Endothelial cell of umbilical vein (primary cell): ENCODE measurements around the gene C1QBP. TPM values are rescaled to one million over a fixed set of nuclear protein-coding genes. Genes with fewer than 3 reads are reported as not detected.
A peak's percentile ranks its signal among the peaks of the same experiment; 100 is the strongest.

ENCODE experiments used
- Bru-seq: library from RNA; stranded (reverse); fragments of 400-500 nt; gene quantifications from one replicate; lab custom pipeline; 2021; lab: Mats Ljungman, UMichigan
- BruChase-seq, 2 experiments: library from RNA; stranded (reverse); fragments of 400-500 nt; gene quantifications; one replicate each; lab custom pipeline; 2021; lab: Mats Ljungman, UMichigan
- BruUV-seq: library from RNA; stranded (reverse); fragments of 400-500 nt; replicated peaks from 2 replicates; lab custom pipeline; 2021; lab: Mats Ljungman, UMichigan
- CTCF ChIA-PET: fragments of 300-600, 350-600 bp; sonication (Branson Sonifier 250); formaldehyde crosslinking; loops from one replicate; lab custom pipeline; 2021; ENCODE audit warnings: antibody characterized with exemption, inconsistent platforms; lab: Charles Lee
- POLR2A ChIA-PET: fragments of 300-600, 350-600 bp; sonication (Branson Sonifier 250); formaldehyde crosslinking; loops from one replicate; lab custom pipeline; 2021; ENCODE audit warnings: antibody characterized with exemption, inconsistent platforms; lab: Charles Lee
- DNase-seq: peaks from one replicate; pipeline ENCODE4 v3.0.0-alpha.2; 2011; ENCODE audit warnings: low read depth, low spot score
- FAIRE-seq: peaks from 2 replicates; lab custom pipeline; 2011; peaks lifted over from hg19 to GRCh38; lab: Jason Lieb, UNC
- H2AFZ ChIP-seq: 2 replicates; pipeline ENCODE4 v1.6.0; 2012; ENCODE audit warnings: low read depth, low read length, control low read depth, inconsistent platforms
- H3K27ac ChIP-seq: 2 replicates; pipeline ENCODE4 v1.5.1; 2011; ENCODE audit warnings: low read depth, mild to moderate bottlenecking, control low read depth, low read length, moderate library complexity; ENCODE audit not compliant: insufficient read depth
- H3K27me3 ChIP-seq, 2 experiments: 2 replicates each; pipeline versions ENCODE4 v1.6.0 to v1.6.1; 2011; ENCODE audit warnings: low read length in 2 of 2, mixed read lengths in 1 of 2; ENCODE audit not compliant: control insufficient read depth in 2 of 2, insufficient read depth in 2 of 2
- H3K36me3 ChIP-seq, 2 experiments: 2 replicates in 1 of 2; 3 replicates in 1 of 2; pipeline ENCODE4 v1.5.1; 2011; ENCODE audit warnings: low read length in 2 of 2, mild to moderate bottlenecking in 1 of 2, moderate library complexity in 1 of 2; ENCODE audit not compliant: control insufficient read depth in 2 of 2, insufficient read depth in 2 of 2; ENCODE audit errors: extremely low read depth in 1 of 2
- H3K4me1 ChIP-seq: 3 replicates; pipeline ENCODE4 v1.5.1; 2011; ENCODE audit warnings: mild to moderate bottlenecking, low read length; ENCODE audit not compliant: control insufficient read depth, insufficient read depth; ENCODE audit errors: extremely low read depth
- H3K4me2 ChIP-seq: 2 replicates; pipeline ENCODE4 v1.6.1; 2011; ENCODE audit warnings: low read length, control low read depth, mixed read lengths; ENCODE audit not compliant: insufficient read depth
- H3K4me3 ChIP-seq, 3 experiments: fragments of 200-600 bp in 1 of 3; sonication (generic), shearing (Covaris generic) in 1 of 3; replicated peaks in 1 of 3; 2 replicates each; pipeline ENCODE4 v1.5.1; 2011 to 2016; ENCODE audit warnings: control low read depth in 3 of 3, low read length in 3 of 3, mild to moderate bottlenecking in 2 of 3, inconsistent platforms in 1 of 3, low read depth in 1 of 3, moderate library complexity in 1 of 3; ENCODE audit not compliant: insufficient read depth in 1 of 3
- H3K79me2 ChIP-seq: 2 replicates; pipeline ENCODE4 v1.6.0; 2012; ENCODE audit warnings: low read length, inconsistent platforms; ENCODE audit not compliant: control insufficient read depth, insufficient read depth
- H3K9ac ChIP-seq: replicated peaks from 2 replicates; pipeline ENCODE3; 2011; ENCODE audit warnings: low read length, control low read depth; ENCODE audit not compliant: insufficient read depth; ENCODE audit errors: extremely low read depth
- H3K9me1 ChIP-seq: replicated peaks from 3 replicates; pipeline ENCODE4 v1.6.0; 2011; ENCODE audit warnings: mild to moderate bottlenecking, low read length; ENCODE audit not compliant: control insufficient read depth, insufficient read depth; ENCODE audit errors: extremely low read depth
- H3K9me3 ChIP-seq: replicated peaks from 2 replicates; pipeline ENCODE4 v1.5.1; 2012; ENCODE audit warnings: low read length, inconsistent platforms; ENCODE audit not compliant: control insufficient read depth, insufficient read depth
- H4K20me1 ChIP-seq: replicated peaks from 2 replicates; pipeline ENCODE3; 2011; ENCODE audit warnings: mild to moderate bottlenecking, low read length; ENCODE audit not compliant: control insufficient read depth, insufficient read depth; ENCODE audit errors: extremely low read depth
- EZH2 ChIP-seq: IDR thresholded peaks from 2 replicates; pipeline ENCODE4 v1.6.1; 2012; ENCODE audit warnings: borderline replicate concordance, low read depth, mild to moderate bottlenecking, moderate library complexity, low read length, inconsistent platforms; ENCODE audit not compliant: severe bottlenecking
- FOS ChIP-seq: IDR thresholded peaks from 2 replicates; pipeline ENCODE4 v1.6.1; 2011; ENCODE audit warnings: mild to moderate bottlenecking, low read length, moderate library complexity, borderline replicate concordance; ENCODE audit not compliant: insufficient read depth
- GATA2 ChIP-seq: IDR thresholded peaks from 2 replicates; pipeline ENCODE4 v1.7.0; 2011; ENCODE audit warnings: low read depth, mild to moderate bottlenecking, moderate library complexity, mixed read lengths, low read length; ENCODE audit not compliant: insufficient read length, insufficient read depth
- JUN ChIP-seq: IDR thresholded peaks from 2 replicates; pipeline ENCODE4 v1.6.1; 2011; ENCODE audit warnings: borderline replicate concordance, low read depth; ENCODE audit not compliant: insufficient read length, insufficient read depth
- MYC ChIP-seq: IDR thresholded peaks from one replicate; pipeline ENCODE4 v1.6.1; 2011; ENCODE audit warnings: mild to moderate bottlenecking, low read depth, low read length
- POLR2A ChIP-seq: IDR thresholded peaks from 2 replicates; pipeline ENCODE4 v1.6.1; 2012; ENCODE audit warnings: low read depth, mild to moderate bottlenecking, control low read depth, low read length
- POLR2AphosphoS5 ChIP-seq: IDR thresholded peaks from 2 replicates; pipeline ENCODE4 v1.6.1; 2012; ENCODE audit warnings: low read depth, mild to moderate bottlenecking, control low read depth, low read length, moderate library complexity; ENCODE audit not compliant: insufficient read depth
- dilution Hi-C: fragments of 300-500 bp; cut with MboI; formaldehyde crosslinking; loops from one replicate; pipeline ENCODE4 v1.15.0; 2019; ENCODE audit warnings: low sequenced_read_pairs; ENCODE audit not compliant: extremely low pct_ligation_motif_present
- intact Hi-C: fragments of 100-400 bp; cut with micrococcal nuclease; formaldehyde crosslinking; loops from one replicate; pipeline ENCODE4 v1.10.0; 2022
- long read RNA-seq: library from polyadenylated mRNA; stranded (forward); transcript quantifications from one replicate; pipeline ENCODE4 v2.0.0, GENCODE V29; 2021
- polyA minus RNA-seq, 3 experiments: library from RNA; depleted of rRNA, polyadenylated mRNA; stranded (reverse); fragments of >200 nt; gene quantifications; 1 replicate in 1 of 3; 2 replicates in 2 of 3; pipeline ENCODE4 v1.2.3, GENCODE V29; 2011
- polyA plus RNA-seq, 4 experiments: library from polyadenylated mRNA; depleted of rRNA in 3 of 4; stranded (reverse) in 3 of 4; unstranded in 1 of 4; fragments of >200 nt; gene quantifications; 2 replicates each; pipeline versions ENCODE4 v1.2.1 to v1.2.3, GENCODE V29; 2011 to 2012; ENCODE audit warnings: missing spikeins in 1 of 4
- total RNA-seq: library from RNA; stranded (reverse); gene quantifications from 2 replicates; pipeline ENCODE4 v1.2.3, GENCODE V29; 2021
- TF ChIP-seq, protein P1 (sequence below), 2 donors: IDR thresholded peaks; 1 replicate in 1 of 2; 2 replicates in 1 of 2; pipeline ENCODE4 v1.5.1; 2011; ENCODE audit warnings: low read length in 2 of 2, mild to moderate bottlenecking in 2 of 2, moderate library complexity in 2 of 2, control low read depth in 1 of 2, inconsistent platforms in 1 of 2, low read depth in 1 of 2; ENCODE audit not compliant: insufficient read depth in 1 of 2; ENCODE audit errors: extremely low read depth in 1 of 2
- TF ChIP-seq, protein P2 (sequence below): IDR thresholded peaks from 2 replicates; pipeline ENCODE4 v1.6.1; 2011; ENCODE audit not compliant: insufficient read depth, insufficient read length

The C1QBP gene, protein sequence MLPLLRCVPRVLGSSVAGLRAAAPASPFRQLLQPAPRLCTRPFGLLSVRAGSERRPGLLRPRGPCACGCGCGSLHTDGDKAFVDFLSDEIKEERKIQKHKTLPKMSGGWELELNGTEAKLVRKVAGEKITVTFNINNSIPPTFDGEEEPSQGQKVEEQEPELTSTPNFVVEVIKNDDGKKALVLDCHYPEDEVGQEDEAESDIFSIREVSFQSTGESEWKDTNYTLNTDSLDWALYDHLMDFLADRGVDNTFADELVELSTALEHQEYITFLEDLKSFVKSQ
- 201 and 218 TPM in 2 replicates for total RNA-seq
- polyA plus RNA-seq: 110 and 144 TPM in 2 replicates
- 170 and 194 TPM in 2 replicates for polyA plus RNA-seq (2011; cell fraction: cytosol; rRNA removed)
- 90.9 and 155 TPM in 2 replicates for polyA plus RNA-seq (2011; cell fraction: nucleus; rRNA removed)
- polyA plus RNA-seq (2012): 238 and 364 TPM in 2 replicates
- polyA minus RNA-seq: 83.2 and 92.9 TPM in 2 replicates
- 250 TPM for polyA minus RNA-seq (2011; cell fraction: cytosol; rRNA and poly(A)+ RNA removed)
- polyA minus RNA-seq (2011; cell fraction: nucleus; rRNA and poly(A)+ RNA removed): 20.0 and 29.6 TPM in 2 replicates
- percentile 90 among the genes with signal in this experiment for Bru-seq, nascent RNA
- percentile 97 among the genes with signal in this experiment for BruChase-seq, experiment 1, labeled RNA remaining after a 6-hour chase
- percentile 87 among the genes with signal in this experiment for BruChase-seq, experiment 2, labeled RNA remaining after a 2-hour chase
- long read RNA-seq, transcript C1QBP-201 (6 exons, 1,169 nt): major isoform, 1,134 of 1,176 reads
- long read RNA-seq, partial matches to known transcripts: 5 of 1,176 reads
- long read RNA-seq, other reads (novel, unspliced or antisense): 34 of 1,176 reads

DNA sequence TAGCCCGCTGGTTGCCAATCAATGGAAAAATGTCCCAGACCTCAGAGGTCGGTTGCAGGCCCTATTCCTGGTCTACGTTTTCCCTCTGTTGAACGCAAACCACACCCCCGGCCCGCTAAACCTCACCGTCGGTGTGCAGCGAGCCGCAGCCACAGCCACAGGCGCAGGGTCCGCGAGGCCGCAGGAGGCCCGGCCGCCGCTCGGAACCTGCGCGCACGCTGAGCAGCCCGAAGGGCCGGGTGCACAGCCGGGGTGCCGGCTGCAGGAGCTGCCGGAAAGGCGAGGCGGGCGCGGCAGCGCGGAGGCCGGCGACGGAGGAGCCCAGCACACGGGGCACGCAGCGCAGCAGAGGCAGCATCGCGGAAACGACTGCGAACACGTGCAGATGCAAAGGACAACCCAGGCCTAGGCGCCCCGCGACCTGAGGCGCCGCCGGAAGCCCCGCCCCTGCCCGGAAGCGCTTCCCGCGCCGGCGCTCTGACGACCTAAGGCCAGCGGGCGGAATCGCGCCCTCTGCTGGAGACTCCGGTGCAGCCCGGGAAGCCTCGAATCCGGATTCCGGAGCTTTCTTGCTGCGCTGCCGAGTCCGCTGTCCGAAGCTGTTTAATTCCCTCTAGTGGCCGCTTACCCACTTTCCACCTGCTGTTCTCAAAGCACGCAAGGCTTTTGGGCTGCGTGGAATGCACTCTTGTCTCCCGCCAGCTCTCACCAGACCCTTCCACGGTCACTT is at the start of gene C1QBP:
Gene C1QBP, minus strand, starts transcription at position 440 of the 730 bp plus-strand sequence. Its CDS starts 82 bp downstream, at position 358.
- CTCF ChIA-PET: interaction anchor here (0.6 to 3.3 kb wide), 51 partner anchors 9 to 1188 kb away, joined by 3 to 43 read pairs (median 4); partner anchors contain the start of genes DERL2, DHX33, MIS12 and NUP88
- intact Hi-C loops (loop anchor here (1.0 to 2.0 kb wide), 4 partner anchors 20 to 242 kb away; partner anchors contain the start of genes DHX33 and NUP88), dilution Hi-C loops (no loop called here)
- Histone ChIP-seq H4K20me1 (no peaks in the 10 kb centered on the region), H3K27me3 (no peaks in the 10 kb centered on the region), H3K9me3 (no peaks in the 10 kb centered on the region), H2AFZ (peak within 1 kb of the TSS; percentile 73), H3K36me3 (peaks cover 12 to 17% of the 10 kb centered on the region in 2 experiments), H3K4me2 (peak within 1 kb of the TSS; percentile 97), H3K9me1 (no peaks in the 10 kb centered on the region), H3K9ac (peak within 1 kb of the TSS; percentile 64), H3K4me3 (peak within 1 kb of the TSS; percentile 64 to 94 (median 68)), H3K79me2 (peaks cover 28% of the 10 kb centered on the region), H3K27ac (peak within 1 kb of the TSS; percentile 47), H3K4me1 (peaks cover 17% of the 10 kb centered on the region)
- peak; percentile 98 for FAIRE-seq
- BruUV-seq: TSS peak; percentile 55
- POLR2A ChIA-PET: interaction anchor here (0.6 to 1.4 kb wide), 4 partner anchors 20 to 247 kb away, joined by 3 to 9 read pairs (median 4); partner anchors contain the start of genes NUP88 and ZNF594
- TF ChIP-seq, protein P1, sequence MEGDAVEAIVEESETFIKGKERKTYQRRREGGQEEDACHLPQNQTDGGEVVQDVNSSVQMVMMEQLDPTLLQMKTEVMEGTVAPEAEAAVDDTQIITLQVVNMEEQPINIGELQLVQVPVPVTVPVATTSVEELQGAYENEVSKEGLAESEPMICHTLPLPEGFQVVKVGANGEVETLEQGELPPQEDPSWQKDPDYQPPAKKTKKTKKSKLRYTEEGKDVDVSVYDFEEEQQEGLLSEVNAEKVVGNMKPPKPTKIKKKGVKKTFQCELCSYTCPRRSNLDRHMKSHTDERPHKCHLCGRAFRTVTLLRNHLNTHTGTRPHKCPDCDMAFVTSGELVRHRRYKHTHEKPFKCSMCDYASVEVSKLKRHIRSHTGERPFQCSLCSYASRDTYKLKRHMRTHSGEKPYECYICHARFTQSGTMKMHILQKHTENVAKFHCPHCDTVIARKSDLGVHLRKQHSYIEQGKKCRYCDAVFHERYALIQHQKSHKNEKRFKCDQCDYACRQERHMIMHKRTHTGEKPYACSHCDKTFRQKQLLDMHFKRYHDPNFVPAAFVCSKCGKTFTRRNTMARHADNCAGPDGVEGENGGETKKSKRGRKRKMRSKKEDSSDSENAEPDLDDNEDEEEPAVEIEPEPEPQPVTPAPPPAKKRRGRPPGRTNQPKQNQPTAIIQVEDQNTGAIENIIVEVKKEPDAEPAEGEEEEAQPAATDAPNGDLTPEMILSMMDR (IDR thresholded peaks at IDR 0.05; ENCODE audit: extremely low read depth in 1 of 2, insufficient read depth in 1 of 2, low read depth in 1 of 2, low read length in 2 of 2): peak; percentile 99
- TF ChIP-seq EZH2: no peak
- TF ChIP-seq FOS: peak; percentile 2
- no peak for TF ChIP-seq GATA2
- TF ChIP-seq POLR2AphosphoS5: peak; percentile 98
- TF ChIP-seq, protein P2, sequence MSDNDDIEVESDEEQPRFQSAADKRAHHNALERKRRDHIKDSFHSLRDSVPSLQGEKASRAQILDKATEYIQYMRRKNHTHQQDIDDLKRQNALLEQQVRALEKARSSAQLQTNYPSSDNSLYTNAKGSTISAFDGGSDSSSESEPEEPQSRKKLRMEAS: peak; percentile 61
- TF ChIP-seq POLR2A: peak; percentile 91
- peak; percentile 93 for TF ChIP-seq MYC
- no peak for TF ChIP-seq JUN
- DNase-seq: peak; percentile 96
